GM21447 (cell line): Measurements from ENCODE around the gene STAT1.

ENCODE experiments used
- ATAC-seq: cut with Tn5 transposase; IDR thresholded peaks from one replicate; pipeline ENCODE4 v1.9.1; 2021; ENCODE audit not compliant: unreplicated experiment

STAT1 gene

DNA sequence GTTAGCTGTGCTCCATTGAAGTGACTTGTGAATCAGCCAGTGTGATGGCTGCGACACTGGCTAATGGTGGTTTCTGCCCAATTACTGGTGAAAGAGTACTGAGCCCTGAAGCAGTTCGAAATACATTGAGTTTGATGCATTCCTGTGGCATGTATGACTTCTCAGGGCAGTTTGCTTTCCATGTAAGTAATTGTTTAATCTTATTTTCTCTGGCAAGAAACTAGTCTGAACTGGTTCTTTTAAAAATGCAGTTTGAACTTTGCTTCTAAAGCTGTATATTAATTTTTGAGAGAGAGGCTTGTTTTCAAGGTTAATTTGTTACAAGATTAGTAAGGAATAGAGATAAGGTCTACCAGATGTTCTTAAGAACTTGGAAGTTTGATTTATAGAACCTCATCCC lies 86.7 kb downstream of the STAT1 start:
- no peak for ATAC-seq

DNA sequence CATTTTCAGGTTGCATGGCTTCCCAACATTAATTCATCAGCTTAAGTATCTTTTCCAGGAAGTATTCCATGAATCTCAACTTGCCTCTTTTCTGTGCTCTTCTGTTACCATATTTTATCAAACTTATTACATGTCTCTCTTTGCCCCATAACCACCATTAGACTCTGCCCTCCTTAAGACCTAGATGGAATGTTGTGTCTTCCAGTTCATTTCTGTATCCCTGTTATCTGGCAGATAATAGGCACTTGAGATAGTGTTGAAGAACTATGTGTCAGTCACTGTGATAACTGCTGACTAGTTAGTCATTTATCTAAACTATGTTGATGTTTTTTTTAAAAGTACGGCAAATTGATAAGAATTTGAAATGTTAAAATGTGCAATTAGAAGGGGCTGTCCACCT lies 91.6 kb downstream of the STAT1 start:
- ATAC-seq = no peak

DNA sequence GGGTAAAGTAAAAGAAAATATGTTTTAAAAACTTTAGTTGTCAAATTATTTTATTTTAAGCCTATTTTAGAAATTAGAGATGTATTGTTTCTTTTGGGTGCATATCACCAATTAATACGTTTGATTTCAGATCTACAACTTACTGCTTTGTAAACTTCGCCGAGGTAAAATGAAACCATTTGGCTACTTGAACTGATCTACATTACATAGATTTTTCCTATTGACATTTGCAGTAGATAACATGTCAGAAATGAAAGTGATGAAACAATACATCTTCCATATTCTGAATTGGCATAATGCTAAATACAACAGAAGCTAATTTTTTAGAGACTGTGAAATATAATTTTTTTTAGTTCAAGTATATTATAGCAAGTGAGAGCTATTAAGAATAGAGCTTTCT lies 93.9 kb downstream of the STAT1 start:
- ATAC-seq = no peak
